ENCODE measurements around the gene FAM174B.

DNA sequence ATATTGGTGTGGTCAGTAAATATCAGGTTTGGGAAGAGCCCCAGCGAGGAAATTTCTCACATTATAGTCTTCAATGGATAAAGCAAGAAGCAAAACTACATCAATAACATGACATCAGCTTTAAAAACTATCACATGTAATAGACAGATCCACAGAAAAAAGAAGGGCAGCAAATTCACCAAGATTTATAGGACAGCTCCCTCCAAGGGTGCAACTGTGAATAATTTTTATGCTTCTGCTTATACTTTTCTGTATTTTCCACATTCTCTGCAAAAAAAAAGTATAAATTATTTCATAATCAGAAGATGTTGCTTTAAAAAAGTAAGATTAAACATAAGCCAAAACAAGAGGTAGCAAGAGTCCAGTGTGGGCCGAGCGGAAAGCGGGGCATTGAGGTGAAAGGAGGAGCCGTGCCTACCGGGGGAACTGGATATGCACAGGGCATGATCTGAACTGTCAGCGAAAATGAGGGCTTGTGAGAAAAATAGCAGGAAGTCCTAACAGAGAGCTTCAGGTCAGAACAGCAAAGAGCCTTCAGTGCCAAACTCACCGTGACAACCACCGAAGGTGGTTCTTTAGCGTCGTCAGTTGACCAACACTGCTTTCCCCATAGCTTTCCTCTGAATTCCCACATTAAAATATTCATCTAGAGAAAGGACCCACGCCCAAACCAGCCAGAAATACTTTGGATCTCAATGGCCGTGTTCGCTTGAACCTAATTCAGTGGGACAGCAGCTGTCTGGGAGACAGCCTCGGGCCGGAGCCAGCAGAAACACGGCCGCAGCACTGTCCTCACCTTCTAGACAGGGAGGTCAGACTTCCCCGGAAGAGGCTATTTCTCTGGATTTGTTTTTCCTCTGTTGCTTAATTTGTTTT lies 59.8 kb downstream of the FAM174B start:
- TF ChIP-seq, protein P1, sequence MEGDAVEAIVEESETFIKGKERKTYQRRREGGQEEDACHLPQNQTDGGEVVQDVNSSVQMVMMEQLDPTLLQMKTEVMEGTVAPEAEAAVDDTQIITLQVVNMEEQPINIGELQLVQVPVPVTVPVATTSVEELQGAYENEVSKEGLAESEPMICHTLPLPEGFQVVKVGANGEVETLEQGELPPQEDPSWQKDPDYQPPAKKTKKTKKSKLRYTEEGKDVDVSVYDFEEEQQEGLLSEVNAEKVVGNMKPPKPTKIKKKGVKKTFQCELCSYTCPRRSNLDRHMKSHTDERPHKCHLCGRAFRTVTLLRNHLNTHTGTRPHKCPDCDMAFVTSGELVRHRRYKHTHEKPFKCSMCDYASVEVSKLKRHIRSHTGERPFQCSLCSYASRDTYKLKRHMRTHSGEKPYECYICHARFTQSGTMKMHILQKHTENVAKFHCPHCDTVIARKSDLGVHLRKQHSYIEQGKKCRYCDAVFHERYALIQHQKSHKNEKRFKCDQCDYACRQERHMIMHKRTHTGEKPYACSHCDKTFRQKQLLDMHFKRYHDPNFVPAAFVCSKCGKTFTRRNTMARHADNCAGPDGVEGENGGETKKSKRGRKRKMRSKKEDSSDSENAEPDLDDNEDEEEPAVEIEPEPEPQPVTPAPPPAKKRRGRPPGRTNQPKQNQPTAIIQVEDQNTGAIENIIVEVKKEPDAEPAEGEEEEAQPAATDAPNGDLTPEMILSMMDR (conservative IDR thresholded peaks at IDR 0.05 in 1 of 2, IDR thresholded peaks at IDR 0.05 in 1 of 2; ENCODE audit: extremely low read depth in 1 of 2, insufficient read depth in 1 of 2, low read depth in 1 of 2, low read length in 2 of 2) = no peak
- TF ChIP-seq EZH2 (IDR thresholded peaks at IDR 0.05; ENCODE audit: borderline replicate concordance, low read length) = no peak
